ENCODE measurements around the gene SPATA12. TPM values are rescaled to one million over a fixed set of nuclear protein-coding genes. Genes with fewer than 3 reads are reported as not detected.
A peak's percentile ranks its signal among the peaks of the same experiment; 100 is the strongest.

SPATA12 gene
- total and polyA plus RNA-seq, 2 experiments from 2014 or later, result 0.10 to 0.65 TPM

- Mint-ChIP-seq H3K27me3 (ENCODE audit: insufficient read depth, low read depth, poor library complexity) (peaks cover 2% of the 10 kb centered on the region), H3K36me3 (ENCODE audit: low read depth) (peaks cover 2% of the 10 kb centered on the region; the same call in 2 of the 3 replicates), H3K9me3 (no peaks in the 10 kb centered on the region), H3K27ac (peak overlapping the region; percentile 63; the same call in 1 of the 2 replicates), H3K4me3 (no peak overlapping the region), H3K4me1 (peaks cover 29% of the 10 kb centered on the region)
- Histone ChIP-seq H2AFZ (no peak overlapping the region), H3K27me3 (ENCODE audit: insufficient read depth) (no peaks in the 10 kb centered on the region), H3K4me3 (no peak overlapping the region), H3K4me1 (ENCODE audit: insufficient read depth) (peaks cover 20% of the 10 kb centered on the region), H3F3A (replicated peaks; ENCODE audit: low read depth) (0 out of 2 replicates have a peak, but pooled peaks cover 2% of the 10 kb centered on the region), H4K20me1 (replicated peaks; ENCODE audit: insufficient read depth) (no peaks in the 10 kb centered on the region; the same call in 1 of the 2 replicates), H3K4me2 (no peak overlapping the region), H3K9me2 (ENCODE audit: insufficient read depth) (no peaks in the 10 kb centered on the region), H3K27ac (ENCODE audit: low read depth) (no peak overlapping the region), H3K36me3 (ENCODE audit: insufficient read depth) (no peaks in the 10 kb centered on the region), H3K79me2 (replicated peaks; ENCODE audit: insufficient read depth) (no peaks in the 10 kb centered on the region; the same call in 1 of the 2 replicates)
- DNase-seq (ENCODE audit: low spot score) (no peak), ATAC-seq (peak; percentile 27; the same call in 2 of the 3 replicates)
- TF ChIP-seq, protein P1, sequence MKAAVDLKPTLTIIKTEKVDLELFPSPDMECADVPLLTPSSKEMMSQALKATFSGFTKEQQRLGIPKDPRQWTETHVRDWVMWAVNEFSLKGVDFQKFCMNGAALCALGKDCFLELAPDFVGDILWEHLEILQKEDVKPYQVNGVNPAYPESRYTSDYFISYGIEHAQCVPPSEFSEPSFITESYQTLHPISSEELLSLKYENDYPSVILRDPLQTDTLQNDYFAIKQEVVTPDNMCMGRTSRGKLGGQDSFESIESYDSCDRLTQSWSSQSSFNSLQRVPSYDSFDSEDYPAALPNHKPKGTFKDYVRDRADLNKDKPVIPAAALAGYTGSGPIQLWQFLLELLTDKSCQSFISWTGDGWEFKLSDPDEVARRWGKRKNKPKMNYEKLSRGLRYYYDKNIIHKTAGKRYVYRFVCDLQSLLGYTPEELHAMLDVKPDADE (IDR thresholded peaks at IDR 0.05), result no peak
Observed at GRCh38 chr3:57065588-57065987, 5.1 kb downstream of the SPATA12 start.

DNA sequence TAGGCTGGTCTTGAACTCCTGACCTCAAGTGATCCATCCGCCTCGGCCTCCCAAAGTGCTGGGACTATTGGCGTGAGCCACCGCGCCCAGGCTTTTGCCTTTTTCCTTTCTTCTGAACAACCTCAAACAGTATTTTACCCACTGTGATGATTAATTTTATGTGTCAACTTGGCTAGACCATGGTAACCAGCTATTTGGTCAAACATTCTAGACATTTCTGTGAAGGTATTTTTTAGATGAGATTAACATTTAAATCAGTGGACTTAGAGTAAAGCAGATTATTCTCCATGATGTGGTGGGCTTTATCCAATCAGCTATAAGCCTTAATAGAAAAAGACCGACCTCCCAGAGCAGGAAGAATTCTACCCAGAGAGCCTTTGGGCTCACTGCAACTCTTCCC is 6.0 kb downstream of the SPATA12 start:
- peaks cover 23% of the 10 kb centered on the region for H3K4me1 Mint-ChIP-seq
- no peaks in the 10 kb centered on the region; the same call in 1 of the 2 replicates for H4K20me1 ChIP-seq (replicated peaks; ENCODE audit: insufficient read depth)
- no peak for DNase-seq (ENCODE audit: low spot score)
- no peaks in the 10 kb centered on the region for H3K27me3 ChIP-seq (ENCODE audit: insufficient read depth)
- peaks cover 8% of the 10 kb centered on the region for H3K36me3 Mint-ChIP-seq (ENCODE audit: low read depth)
- no peak for ATAC-seq
- no peak overlapping the region for H3K27ac Mint-ChIP-seq
- peaks cover 2% of the 10 kb centered on the region for H3K27me3 Mint-ChIP-seq (ENCODE audit: insufficient read depth, low read depth, poor library complexity)
- peaks cover under 1% of the 10 kb centered on the region; the same call in 1 of the 3 replicates for H3K9me3 Mint-ChIP-seq
- no peaks in the 10 kb centered on the region for H3K9me2 ChIP-seq (ENCODE audit: insufficient read depth)
- H3K4me2 ChIP-seq, result no peak overlapping the region
- no peaks in the 10 kb centered on the region for H3K36me3 ChIP-seq (ENCODE audit: insufficient read depth)
- H3K4me1 ChIP-seq (ENCODE audit: insufficient read depth), result peaks cover 15% of the 10 kb centered on the region
- no peak overlapping the region for H2AFZ ChIP-seq
- H3K4me3 ChIP-seq, result no peak overlapping the region
- 0 out of 2 replicates have a peak, but pooled peaks cover 2% of the 10 kb centered on the region for H3F3A ChIP-seq (replicated peaks; ENCODE audit: low read depth)
- H3K4me3 Mint-ChIP-seq, result no peak overlapping the region
- H3K79me2 ChIP-seq (replicated peaks; ENCODE audit: insufficient read depth), result no peaks in the 10 kb centered on the region; the same call in 1 of the 2 replicates
- H3K27ac ChIP-seq (ENCODE audit: low read depth), result no peak overlapping the region
- TF ChIP-seq, protein P2, sequence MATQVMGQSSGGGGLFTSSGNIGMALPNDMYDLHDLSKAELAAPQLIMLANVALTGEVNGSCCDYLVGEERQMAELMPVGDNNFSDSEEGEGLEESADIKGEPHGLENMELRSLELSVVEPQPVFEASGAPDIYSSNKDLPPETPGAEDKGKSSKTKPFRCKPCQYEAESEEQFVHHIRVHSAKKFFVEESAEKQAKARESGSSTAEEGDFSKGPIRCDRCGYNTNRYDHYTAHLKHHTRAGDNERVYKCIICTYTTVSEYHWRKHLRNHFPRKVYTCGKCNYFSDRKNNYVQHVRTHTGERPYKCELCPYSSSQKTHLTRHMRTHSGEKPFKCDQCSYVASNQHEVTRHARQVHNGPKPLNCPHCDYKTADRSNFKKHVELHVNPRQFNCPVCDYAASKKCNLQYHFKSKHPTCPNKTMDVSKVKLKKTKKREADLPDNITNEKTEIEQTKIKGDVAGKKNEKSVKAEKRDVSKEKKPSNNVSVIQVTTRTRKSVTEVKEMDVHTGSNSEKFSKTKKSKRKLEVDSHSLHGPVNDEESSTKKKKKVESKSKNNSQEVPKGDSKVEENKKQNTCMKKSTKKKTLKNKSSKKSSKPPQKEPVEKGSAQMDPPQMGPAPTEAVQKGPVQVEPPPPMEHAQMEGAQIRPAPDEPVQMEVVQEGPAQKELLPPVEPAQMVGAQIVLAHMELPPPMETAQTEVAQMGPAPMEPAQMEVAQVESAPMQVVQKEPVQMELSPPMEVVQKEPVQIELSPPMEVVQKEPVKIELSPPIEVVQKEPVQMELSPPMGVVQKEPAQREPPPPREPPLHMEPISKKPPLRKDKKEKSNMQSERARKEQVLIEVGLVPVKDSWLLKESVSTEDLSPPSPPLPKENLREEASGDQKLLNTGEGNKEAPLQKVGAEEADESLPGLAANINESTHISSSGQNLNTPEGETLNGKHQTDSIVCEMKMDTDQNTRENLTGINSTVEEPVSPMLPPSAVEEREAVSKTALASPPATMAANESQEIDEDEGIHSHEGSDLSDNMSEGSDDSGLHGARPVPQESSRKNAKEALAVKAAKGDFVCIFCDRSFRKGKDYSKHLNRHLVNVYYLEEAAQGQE (IDR thresholded peaks at IDR 0.05; ENCODE audit: unreplicated experiment), result no peak
- TF ChIP-seq ZNF462 (CRISPR knock-in tag; IDR thresholded peaks at IDR 0.05) (no peak), NANOG (IDR thresholded peaks at IDR 0.05; ENCODE audit: borderline replicate concordance) (no peak), STAT1 (IDR thresholded peaks at IDR 0.05; ENCODE audit: unreplicated experiment) (no peak), ZNF331 (CRISPR knock-in tag; IDR thresholded peaks at IDR 0.05; ENCODE audit: low read depth) (no peak), CREB1 (CRISPR knock-in tag; IDR thresholded peaks at IDR 0.05; ENCODE audit: low read depth) (no peak), EZH2 (IDR thresholded peaks at IDR 0.05; ENCODE audit: low read depth, unreplicated experiment) (no peak), ZNF114 (CRISPR knock-in tag; IDR thresholded peaks at IDR 0.05) (no peak)

Measured in GM23338 (cell line).